ENCODE measurements around the gene CHD2. TPM values are rescaled to one million over a fixed set of nuclear protein-coding genes. Genes with fewer than 3 reads are reported as not detected.

The CHD2 gene
- total and polyA plus RNA-seq, 8 donors, result 21.5 to 833 (median 131) TPM

DNA sequence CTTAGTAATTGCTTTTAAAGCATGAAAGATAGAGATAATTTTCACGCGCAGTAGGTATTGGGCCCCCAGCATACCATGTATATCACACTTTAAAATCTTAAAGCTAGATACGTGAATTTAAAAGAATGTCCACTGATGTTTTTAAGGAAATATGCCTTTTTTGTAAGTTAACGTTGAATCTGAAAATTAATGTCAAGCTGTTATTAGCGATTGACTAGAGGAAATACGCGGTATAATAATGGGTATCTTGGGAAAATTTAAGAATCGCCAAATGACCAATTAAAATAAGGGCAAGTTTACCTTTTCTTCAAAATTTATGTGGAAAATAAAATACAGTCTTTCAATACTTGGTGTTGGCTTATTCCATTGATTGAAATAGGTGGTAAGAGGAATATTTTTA is 13.3 kb upstream of the CHD2 start:
- no peak for DNase-seq
- 31 to 50% (median 39%) methylated on average over 8 of the region's 8 CpGs for WGBS, 5 donors
- H3K27ac ChIP-seq, result peak overlapping the region in 4 of 5 donors; percentile 97 to 100 (median 98)
- H3K4me3 ChIP-seq, result peak overlapping the region in 2 of 4 donors; percentile 67 to 80
- H3K9me3 ChIP-seq, result no peaks in the 10 kb centered on the region
- peaks cover 29 to 68% (median 55%) of the 10 kb centered on the region in 4 donors for H3K4me1 ChIP-seq
- TF ChIP-seq, protein P1, sequence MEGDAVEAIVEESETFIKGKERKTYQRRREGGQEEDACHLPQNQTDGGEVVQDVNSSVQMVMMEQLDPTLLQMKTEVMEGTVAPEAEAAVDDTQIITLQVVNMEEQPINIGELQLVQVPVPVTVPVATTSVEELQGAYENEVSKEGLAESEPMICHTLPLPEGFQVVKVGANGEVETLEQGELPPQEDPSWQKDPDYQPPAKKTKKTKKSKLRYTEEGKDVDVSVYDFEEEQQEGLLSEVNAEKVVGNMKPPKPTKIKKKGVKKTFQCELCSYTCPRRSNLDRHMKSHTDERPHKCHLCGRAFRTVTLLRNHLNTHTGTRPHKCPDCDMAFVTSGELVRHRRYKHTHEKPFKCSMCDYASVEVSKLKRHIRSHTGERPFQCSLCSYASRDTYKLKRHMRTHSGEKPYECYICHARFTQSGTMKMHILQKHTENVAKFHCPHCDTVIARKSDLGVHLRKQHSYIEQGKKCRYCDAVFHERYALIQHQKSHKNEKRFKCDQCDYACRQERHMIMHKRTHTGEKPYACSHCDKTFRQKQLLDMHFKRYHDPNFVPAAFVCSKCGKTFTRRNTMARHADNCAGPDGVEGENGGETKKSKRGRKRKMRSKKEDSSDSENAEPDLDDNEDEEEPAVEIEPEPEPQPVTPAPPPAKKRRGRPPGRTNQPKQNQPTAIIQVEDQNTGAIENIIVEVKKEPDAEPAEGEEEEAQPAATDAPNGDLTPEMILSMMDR (IDR thresholded peaks at IDR 0.05), result no peak
- TF ChIP-seq POLR2A (IDR thresholded peaks at IDR 0.05), result no peak
- TF ChIP-seq EP300 (IDR thresholded peaks at IDR 0.05), result no peak
- no peak for TF ChIP-seq POLR2AphosphoS5 (IDR thresholded peaks at IDR 0.05)
- no peaks in the 10 kb centered on the region for H3K27me3 ChIP-seq
- intact Hi-C loops (cut with DNase I; ENCODE audit: low total_unique reads), result no loop called here
- peaks cover 17 to 56% (median 41%) of the 10 kb centered on the region in 4 donors for H3K36me3 ChIP-seq

DNA sequence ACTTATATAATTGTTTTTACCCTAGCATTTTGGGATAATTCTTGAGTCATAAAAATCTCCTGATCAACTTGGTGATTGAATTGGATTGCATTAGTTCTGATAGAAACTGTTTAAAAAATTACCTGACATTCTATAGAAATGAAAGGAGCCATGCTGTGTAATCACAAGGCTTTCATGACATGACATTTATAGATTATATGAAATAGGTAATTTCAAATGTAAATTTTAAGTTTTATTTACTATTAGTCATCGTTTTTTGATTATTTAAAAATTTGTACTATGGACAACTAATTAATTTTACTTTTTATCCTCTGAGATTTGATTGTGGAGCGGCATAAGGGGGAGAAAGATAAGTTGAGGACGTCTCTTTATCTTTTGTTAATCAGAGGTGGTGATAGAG is 12.3 kb upstream of the CHD2 start:
- TF ChIP-seq, protein P1 (IDR thresholded peaks at IDR 0.05), result no peak
- TF ChIP-seq POLR2AphosphoS5 (IDR thresholded peaks at IDR 0.05), result no peak
- no peak for TF ChIP-seq POLR2A (IDR thresholded peaks at IDR 0.05)
- TF ChIP-seq EP300 (IDR thresholded peaks at IDR 0.05), result no peak
- H3K27ac ChIP-seq, result peak overlapping the region in 4 of 5 donors; percentile 8 to 100 (median 72)
- intact Hi-C loops (cut with DNase I; ENCODE audit: low total_unique reads), result no loop called here
- H3K36me3 ChIP-seq, result peaks cover 28 to 67% (median 52%) of the 10 kb centered on the region in 4 donors
- H3K27me3 ChIP-seq, result no peaks in the 10 kb centered on the region
- no peak for DNase-seq
- 13 to 27% (median 21%) methylated on average over 3 of the region's 3 CpGs for WGBS, 5 donors
- peak overlapping the region in 2 of 4 donors; percentile 67 to 80 for H3K4me3 ChIP-seq
- H3K4me1 ChIP-seq, result peaks cover 29 to 70% (median 57%) of the 10 kb centered on the region in 4 donors
- H3K9me3 ChIP-seq, result no peaks in the 10 kb centered on the region

DNA sequence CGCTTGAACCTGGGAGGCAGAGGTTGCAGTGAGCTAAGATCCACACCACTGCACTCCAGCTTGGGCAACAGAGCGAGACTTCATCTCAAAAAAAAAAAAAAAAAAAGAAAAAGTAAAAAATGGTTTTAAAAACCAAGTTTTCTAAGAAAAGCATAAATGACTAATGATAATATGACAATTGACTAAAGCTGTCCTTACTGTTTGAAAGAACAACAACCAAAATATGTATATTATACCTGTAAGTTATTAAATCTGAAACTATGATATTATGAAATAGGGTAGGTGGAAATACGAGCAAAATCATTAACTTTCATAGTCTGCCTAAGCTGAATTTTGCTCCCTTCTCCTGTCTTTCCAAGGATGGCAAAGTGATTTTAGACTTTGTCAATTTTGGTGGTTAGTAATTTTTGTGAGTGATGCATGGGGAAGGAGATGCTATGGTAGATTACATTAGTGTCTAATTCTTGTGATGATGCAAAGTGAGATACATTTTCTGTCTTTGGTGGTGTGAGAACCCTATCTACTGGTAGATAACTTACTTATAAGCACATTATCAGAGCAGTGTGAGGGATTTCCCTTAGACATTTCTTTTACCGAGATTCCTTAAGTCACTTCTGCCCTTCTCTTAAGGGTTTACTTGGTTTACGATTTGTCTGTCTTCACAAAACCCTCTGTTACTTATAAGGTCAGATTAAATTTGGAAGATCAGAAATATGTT is 10.6 kb upstream of the CHD2 start:
- no peak for DNase-seq
- no peak overlapping the region for H3K4me3 ChIP-seq
- no peaks in the 10 kb centered on the region for H3K9me3 ChIP-seq
- 63 to 77% (median 74%) methylated on average over 5 of the region's 5 CpGs for WGBS, 5 donors
- H3K4me1 ChIP-seq, result peaks cover 29 to 80% (median 62%) of the 10 kb centered on the region in 4 donors
- intact Hi-C loops (cut with DNase I; ENCODE audit: low total_unique reads), result no loop called here
- H3K36me3 ChIP-seq, result peaks cover 42 to 84% (median 67%) of the 10 kb centered on the region in 4 donors
- no peaks in the 10 kb centered on the region for H3K27me3 ChIP-seq
- TF ChIP-seq POLR2AphosphoS5 (IDR thresholded peaks at IDR 0.05) (no peak), POLR2A (IDR thresholded peaks at IDR 0.05) (no peak), EP300 (IDR thresholded peaks at IDR 0.05) (no peak)
- TF ChIP-seq, protein P1 (IDR thresholded peaks at IDR 0.05), result no peak
- peak overlapping the region in 3 of 5 donors; percentile 55 to 100 (median 99) for H3K27ac ChIP-seq

DNA sequence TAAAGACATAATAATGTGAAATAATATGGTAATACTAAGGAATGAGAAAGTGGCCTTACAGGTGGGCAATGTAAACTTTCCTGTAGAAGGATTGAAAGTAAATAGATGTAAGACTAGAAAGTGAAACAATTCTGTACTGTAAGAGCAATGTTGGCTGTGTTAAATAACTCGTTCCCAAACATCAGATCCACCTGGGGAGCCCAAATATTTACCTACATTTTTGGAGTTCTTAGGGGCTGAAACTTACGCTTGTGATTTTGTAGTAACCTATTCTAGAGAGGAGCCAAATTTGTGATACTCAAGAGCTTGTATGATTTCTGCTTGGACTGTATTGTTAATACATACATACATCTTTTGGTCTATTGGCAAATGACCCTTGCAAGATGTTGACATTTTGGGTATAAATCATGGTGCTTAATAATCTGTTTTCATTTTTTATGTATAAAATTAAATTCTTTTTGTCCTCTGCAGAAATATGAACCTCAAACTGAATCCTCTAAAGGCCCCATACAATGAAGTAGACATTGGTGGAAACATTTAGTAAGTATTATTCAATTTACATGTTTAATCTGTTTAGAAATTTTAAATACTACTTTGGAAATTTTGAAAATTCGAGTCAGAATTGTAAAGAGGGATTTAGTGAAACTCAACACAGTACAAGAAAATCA is 8.5 kb upstream of the CHD2 start:
- Histone ChIP-seq H3K4me3 (no peak overlapping the region), H3K27ac (peak overlapping the region in 4 of 5 donors; percentile 18 to 70 (median 42)), H3K36me3 (peaks cover 40 to 94% (median 79%) of the 10 kb centered on the region in 4 donors), H3K27me3 (no peaks in the 10 kb centered on the region), H3K4me1 (peaks cover 29 to 88% (median 66%) of the 10 kb centered on the region in 4 donors), H3K9me3 (no peaks in the 10 kb centered on the region)
- intact Hi-C loops (cut with DNase I; ENCODE audit: low total_unique reads), result no loop called here
- DNase-seq, result no peak
- TF ChIP-seq EP300 (IDR thresholded peaks at IDR 0.05) (no peak), POLR2A (IDR thresholded peaks at IDR 0.05) (no peak), POLR2AphosphoS5 (IDR thresholded peaks at IDR 0.05) (no peak)
- TF ChIP-seq, protein P1 (IDR thresholded peaks at IDR 0.05), result no peak
- 37 to 48% (median 39%) methylated on average over 3 of the region's 3 CpGs for WGBS, 5 donors
